Neutrophil (primary cell): Measurements from ENCODE around the gene COL4A3.

Source experiments
- H3K27ac ChIP-seq: fragments of 200-600 bp; sonication (generic); 2 replicates; pipeline ENCODE4 v1.5.1; 2016; ENCODE audit warnings: mild to moderate bottlenecking, moderate library complexity
- H3K27me3 ChIP-seq: fragments of 200-600 bp; sonication (generic); 2 replicates; pipeline ENCODE4 v1.6.0; 2016; ENCODE audit warnings: mild to moderate bottlenecking
- H3K36me3 ChIP-seq: fragments of 200-600 bp; sonication (generic); 2 replicates; pipeline ENCODE4 v1.5.1; 2017
- H3K4me1 ChIP-seq, 2 experiments: fragments of 200-600 bp in 1 of 2; sonication (generic) in 1 of 2; 1 replicate in 1 of 2; 2 replicates in 1 of 2; pipeline versions ENCODE4 v1.5.1 to v1.6.1; 2013 to 2016; ENCODE audit warnings: low read depth in 1 of 2, low read length in 1 of 2, mild to moderate bottlenecking in 1 of 2, moderate library complexity in 1 of 2; ENCODE audit not compliant: control insufficient read depth in 1 of 2, insufficient read depth in 1 of 2
- H3K4me3 ChIP-seq, 2 experiments: fragments of 200-600 bp in 1 of 2; sonication (generic) in 1 of 2; 1 replicate in 1 of 2; 2 replicates in 1 of 2; pipeline ENCODE4 v1.5.1; 2013 to 2016; ENCODE audit warnings: low read depth in 1 of 2, low read length in 1 of 2, mild to moderate bottlenecking in 1 of 2, moderate library complexity in 1 of 2
- H3K9me3 ChIP-seq: fragments of 200-600 bp; sonication (generic); 2 replicates; pipeline ENCODE4 v1.5.1; 2016
- CTCF ChIP-seq: fragments of 200-600 bp; sonication (generic); IDR thresholded peaks from 2 replicates; pipeline ENCODE4 v1.5.1; 2016; ENCODE audit warnings: antibody characterized with exemption

COL4A3 gene

GRCh38 chr2:227201771-227202170 is 37.3 kb downstream of the COL4A3 start:
- H3K36me3 ChIP-seq, result no peaks in the 10 kb centered on the region
- H3K9me3 ChIP-seq, result no peaks in the 10 kb centered on the region
- no peak for TF ChIP-seq CTCF
- H3K4me1 ChIP-seq, result no peaks in the 10 kb centered on the region
- H3K4me3 ChIP-seq, result no peak overlapping the region
- no peak overlapping the region for H3K27ac ChIP-seq
- no peaks in the 10 kb centered on the region for H3K27me3 ChIP-seq

GRCh38 chr2:227204452-227204851 is 40.0 kb downstream of the COL4A3 start:
- TF ChIP-seq CTCF, result no peak
- no peak overlapping the region for H3K27ac ChIP-seq
- no peaks in the 10 kb centered on the region for H3K27me3 ChIP-seq
- no peaks in the 10 kb centered on the region for H3K9me3 ChIP-seq
- H3K4me1 ChIP-seq, result no peaks in the 10 kb centered on the region
- no peaks in the 10 kb centered on the region for H3K36me3 ChIP-seq
- no peak overlapping the region for H3K4me3 ChIP-seq

GRCh38 chr2:227205701-227206100 is 41.3 kb downstream of the COL4A3 start:
- Histone ChIP-seq H3K36me3 (no peaks in the 10 kb centered on the region), H3K4me3 (no peak overlapping the region), H3K27me3 (no peaks in the 10 kb centered on the region), H3K27ac (no peak overlapping the region), H3K9me3 (no peaks in the 10 kb centered on the region), H3K4me1 (no peaks in the 10 kb centered on the region)
- TF ChIP-seq CTCF, result no peak

- Histone ChIP-seq H3K4me1 (no peaks in the 10 kb centered on the region), H3K36me3 (no peaks in the 10 kb centered on the region), H3K4me3 (no peak overlapping the region), H3K27me3 (no peaks in the 10 kb centered on the region), H3K27ac (no peak overlapping the region), H3K9me3 (no peaks in the 10 kb centered on the region)
- TF ChIP-seq CTCF, result no peak
These were observed 42.0 kb downstream of the COL4A3 start for GRCh38 chr2:227206406-227206805.

- H3K4me3 ChIP-seq, result no peak overlapping the region
- H3K9me3 ChIP-seq, result no peaks in the 10 kb centered on the region
- H3K27ac ChIP-seq, result no peak overlapping the region
- no peaks in the 10 kb centered on the region for H3K4me1 ChIP-seq
- TF ChIP-seq CTCF, result no peak
- H3K27me3 ChIP-seq, result no peaks in the 10 kb centered on the region
- H3K36me3 ChIP-seq, result no peaks in the 10 kb centered on the region
These were observed 43.1 kb downstream of the COL4A3 start for GRCh38 chr2:227207573-227207972.

- Histone ChIP-seq H3K4me3 (no peak overlapping the region), H3K4me1 (no peaks in the 10 kb centered on the region), H3K27ac (no peak overlapping the region), H3K27me3 (no peaks in the 10 kb centered on the region), H3K36me3 (no peaks in the 10 kb centered on the region), H3K9me3 (no peaks in the 10 kb centered on the region)
- TF ChIP-seq CTCF, result no peak
These were observed 50.2 kb downstream of the COL4A3 start for GRCh38 chr2:227214622-227215041.
